Adrenal gland (tissue), 12 donors: ENCODE measurements around the gene METTL16. TPM values are rescaled to one million over a fixed set of nuclear protein-coding genes. Genes with fewer than 3 reads are reported as not detected.

Experiments
- DNase-seq, 7 donors: peaks; one replicate each; pipeline ENCODE4 v3.0.0-alpha.2; 2019 to 2020
- H3K27ac ChIP-seq, 5 donors: fragments of 200-600 bp; sonication (generic) in 4 of 5; 1 replicate in 3 of 5; 2 replicates in 2 of 5; pipeline versions ENCODE4 v1.5.1 to v1.8.0; 2016 to 2020; ENCODE audit warnings: mild to moderate bottlenecking in 1 of 5
- H3K27me3 ChIP-seq: fragments of 200-600 bp; 2 replicates; pipeline ENCODE4 v1.8.0; 2021
- H3K36me3 ChIP-seq, 2 donors: fragments of 200-600 bp; replicated peaks in 1 of 2; 1 replicate in 1 of 2; 2 replicates in 1 of 2; pipeline versions ENCODE4 v1.5.1 to v1.8.0; 2018 to 2022
- H3K4me1 ChIP-seq, 2 donors: fragments of 200-600 bp; replicated peaks in 1 of 2; 1 replicate in 1 of 2; 2 replicates in 1 of 2; pipeline versions ENCODE4 v1.5.1 to v1.8.0; 2018 to 2021
- H3K4me3 ChIP-seq, 4 donors: fragments of 200-600 bp; sonication (generic) in 3 of 4; one replicate each; pipeline ENCODE4 v1.5.1; 2016 to 2018
- H3K9me3 ChIP-seq, 3 donors: fragments of 200-600 bp; sonication (generic) in 1 of 3; replicated peaks in 1 of 3; 1 replicate in 2 of 3; 2 replicates in 1 of 3; pipeline versions ENCODE4 v1.5.1 to v1.8.0; 2016 to 2021
- CTCF ChIP-seq, 6 experiments: fragments of 450-650 bp in 4 of 6; fragments of 200-600 bp in 2 of 6; sonication (generic) in 1 of 6; IDR thresholded peaks; 1 replicate in 5 of 6; 2 replicates in 1 of 6; pipeline versions ENCODE4 v1.5.1 to v1.8.0; 2016 to 2021; ENCODE audit warnings: antibody characterized with exemption in 6 of 6, mild to moderate bottlenecking in 2 of 6, moderate library complexity in 1 of 6
- POLR2A ChIP-seq, 2 donors: fragments of 450-650 bp; IDR thresholded peaks; one replicate each; pipeline ENCODE4 v1.6.1; 2017; ENCODE audit warnings: antibody characterized with exemption in 2 of 2, mild to moderate bottlenecking in 2 of 2, moderate library complexity in 1 of 2
- WGBS, 4 donors: extraction: QIAGEN DNeasy Blood & Tissue Kit in 2 of 4; methylation state at CpG; one replicate each; pipeline versions ENCODE4 v1.1.5 to v1.1.7; 2013 to 2017; 5-methylcytosine and 5-hydroxymethylcytosine counted together
- intact Hi-C, 2 donors: fragments of 100-400 bp; cut with DNase I; formaldehyde crosslinking; loops; one replicate each; pipeline versions ENCODE4 v1.14.1 to v1.15.0; 2022 to 2023
- polyA plus RNA-seq, 3 donors: library from polyadenylated mRNA; stranded (reverse); fragments of 200-250 nt in 2 of 3; fragments of 350-450 nt in 1 of 3; fragmentation: Illumina TruSeq in 1 of 3; extraction: RNeasy Lipid Tissue Mini Kit (QIAGEN cat#74804) in 1 of 3; gene quantifications; one replicate each; pipeline ENCODE4 v1.2.3, GENCODE V29; 2013 to 2014
- total RNA-seq, 9 donors: library from RNA; depleted of rRNA in 4 of 9; stranded (reverse); fragments of >200 nt in 4 of 9; fragments of 120-200 nt in 1 of 9; fragmentation: NEBNext Ultra II Directional in 1 of 9; extraction: Animal tissue kit (Norgen Biotek cat#: 25700) in 1 of 9; gene quantifications; one replicate each; pipeline versions ENCODE4 v1.1.0 to v1.2.4, GENCODE V29; 2013 to 2023
- donor health status: healthy with polysubstance abuse.
- donor health status: Bipolar disorder and iron deficiency.
- donor health status: DM: yes; HTN: yes; CAD: no.
- donor health status: DM: no; HTN: no; CAD: no.
- donor health status: DM: no; HTN: no; CAD: no.
- donor health status: DM: yes; HTN: yes; CAD: no.

The METTL16 gene
- total and polyA plus RNA-seq, 12 donors, result 15.3 to 94.7 (median 33.2) TPM

GRCh38 chr17:2402544-2402943 lies 109.1 kb downstream of the METTL16 start:
- H3K4me1 ChIP-seq, result peaks cover 34 to 60% of the 10 kb centered on the region in 2 donors
- H3K9me3 ChIP-seq, result no peaks in the 10 kb centered on the region
- WGBS, 4 donors, result 17 to 64% (median 28%) methylated on average over 3 to 15 of the region's 15 CpGs
- no peak for TF ChIP-seq CTCF (IDR thresholded peaks at IDR 0.05)
- TF ChIP-seq POLR2A (IDR thresholded peaks at IDR 0.05), result no peak
- H3K27me3 ChIP-seq, result no peaks in the 10 kb centered on the region
- H3K27ac ChIP-seq, result peak overlapping the region in 3 of 5 donors; percentile 97 to 99 (median 99)
- no peaks in the 10 kb centered on the region for H3K36me3 ChIP-seq
- peak in 4 of 7 donors; percentile 37 to 49 (median 42) for DNase-seq
- intact Hi-C loops, result no loop called here
- peak overlapping the region in 2 of 4 donors; percentile 18 to 72 for H3K4me3 ChIP-seq

GRCh38 chr17:2401426-2402221 lies 110.1 kb downstream of the METTL16 start:
- DNase-seq, result peak; percentile 100
- Histone ChIP-seq H3K4me1 (peaks cover 37 to 61% of the 10 kb centered on the region in 2 donors), H3K27ac (peak overlapping the region; percentile 97 to 99 (median 98)), H3K36me3 (no peaks in the 10 kb centered on the region), H3K27me3 (no peaks in the 10 kb centered on the region), H3K9me3 (no peaks in the 10 kb centered on the region), H3K4me3 (peak overlapping the region in 3 of 4 donors; percentile 15 to 72 (median 34))
- peak in 1 of 2 donors; percentile 44 for TF ChIP-seq POLR2A (IDR thresholded peaks at IDR 0.05)
- no peak for TF ChIP-seq CTCF (IDR thresholded peaks at IDR 0.05)
- WGBS, 4 donors, result 0 to 1% (median 0%) methylated on average over 33 to 72 of the region's 72 CpGs
- intact Hi-C loops, result no loop called here

- intact Hi-C loops, result no loop called here
- WGBS, 4 donors, result 0 to 2% (median 1%) methylated on average over 14 to 51 of the region's 51 CpGs
- peaks cover 37 to 61% of the 10 kb centered on the region in 2 donors for H3K4me1 ChIP-seq
These were observed 110.7 kb downstream of the METTL16 start, which contains the start of gene MNT for GRCh38 chr17:2400877-2401425. MNT (minus strand) TSS chr17:2401060; CDS start chr17:2400712, 348 bp downstream.

More at GRCh38 chr17:2400877-2401425, 110.7 kb downstream of the METTL16 start, which contains the start of gene MNT:
- TF ChIP-seq POLR2A (IDR thresholded peaks at IDR 0.05) (peak; percentile 75 to 94), CTCF (IDR thresholded peaks at IDR 0.05) (peak in 2 of 6 experiments; percentile 16 to 51)
- DNase-seq, result peak; percentile 95 to 97 (median 96)
- Histone ChIP-seq H3K27me3 (no peaks in the 10 kb centered on the region), H3K27ac (peak within 1 kb of the TSS; percentile 97 to 99 (median 98)), H3K9me3 (no peaks in the 10 kb centered on the region), H3K36me3 (no peaks in the 10 kb centered on the region), H3K4me3 (peak within 1 kb of the TSS; percentile 72 to 95 (median 89))
